Measurements from ENCODE around the gene STK39.

Gene STK39

GRCh38 chr2:167933097-167933814 is 314.1 kb downstream of the STK39 start:
- no peak for DNase-seq (ENCODE audit: low read depth in 2 of 2)

- DNase-seq (ENCODE audit: low read depth in 2 of 2), result no peak
These were observed 315.2 kb downstream of the STK39 start for GRCh38 chr2:167932123-167932693.

GRCh38 chr2:167929484-167929883 is 317.9 kb downstream of the STK39 start:
- no peak for DNase-seq (ENCODE audit: low read depth in 2 of 2)

- DNase-seq (ENCODE audit: low read depth in 2 of 2), result no peak
These were observed 319.0 kb downstream of the STK39 start for GRCh38 chr2:167928434-167928833.

- no peak for DNase-seq (ENCODE audit: low read depth in 2 of 2)
These were observed 321.6 kb downstream of the STK39 start for GRCh38 chr2:167925758-167926157.

GRCh38 chr2:167924556-167924955 is 322.8 kb downstream of the STK39 start:
- no peak for DNase-seq (ENCODE audit: low read depth in 2 of 2)

GRCh38 chr2:167916756-167917155 is 330.6 kb downstream of the STK39 start:
- DNase-seq (ENCODE audit: low read depth in 2 of 2), result no peak

GRCh38 chr2:167914969-167915368 is 332.4 kb downstream of the STK39 start:
- no peak for DNase-seq (ENCODE audit: low read depth in 2 of 2)

- DNase-seq (ENCODE audit: low read depth in 2 of 2), result no peak
These were observed 338.6 kb downstream of the STK39 start for GRCh38 chr2:167908786-167909185.

GRCh38 chr2:167905668-167906067 is 341.7 kb downstream of the STK39 start:
- no peak for DNase-seq (ENCODE audit: low read depth in 2 of 2)
